ENCODE results near the gene SLC13A4.

The SLC13A4 gene

DNA sequence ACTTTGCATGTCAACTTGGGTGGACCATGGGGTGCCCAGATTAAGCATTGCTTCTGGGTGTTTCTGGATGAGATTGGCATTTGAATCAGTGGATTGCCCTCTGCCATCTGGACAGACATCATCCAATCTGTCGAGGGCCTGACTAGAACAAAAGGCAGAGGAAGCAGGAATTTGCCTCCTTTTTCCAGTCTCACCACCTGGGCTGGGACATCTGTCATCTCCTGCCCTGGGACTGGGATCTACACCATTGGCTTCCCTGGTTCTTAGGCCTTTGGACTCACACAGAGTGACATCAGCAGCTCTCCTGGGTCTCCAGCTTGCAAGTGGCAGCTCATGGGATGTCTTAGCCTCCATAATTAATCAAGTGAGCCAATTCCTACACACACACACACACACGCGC is 10.3 kb downstream of the SLC13A4 start:
- Histone ChIP-seq H3K9ac (ENCODE audit: low read length) (no peak overlapping the region), H2AFZ (ENCODE audit: low read length) (no peak overlapping the region), H3K4me1 (ENCODE audit: insufficient read depth, low read length, severe bottlenecking) (no peaks in the 10 kb centered on the region), H4K20me1 (ENCODE audit: insufficient read depth, low read length) (no peaks in the 10 kb centered on the region), H3K27me3 (ENCODE audit: insufficient read depth, low read length) (no peaks in the 10 kb centered on the region), H3F3A (ENCODE audit: insufficient read depth, low read length) (no peaks in the 10 kb centered on the region), H3K36me3 (ENCODE audit: insufficient read depth, low read length) (no peaks in the 10 kb centered on the region), H3K4me3 (ENCODE audit: low read depth, low read length, poor library complexity, severe bottlenecking) (no peak overlapping the region), H3K27ac (ENCODE audit: low read depth, low read length, poor library complexity, severe bottlenecking) (no peak overlapping the region), H3K9me2 (ENCODE audit: low read depth, low read length) (no peaks in the 10 kb centered on the region), H3K9me3 (ENCODE audit: low read length) (no peaks in the 10 kb centered on the region), H3K4me2 (ENCODE audit: low read length) (no peak overlapping the region), H3K79me2 (ENCODE audit: insufficient read depth, low read length) (no peaks in the 10 kb centered on the region)
- TF ChIP-seq, protein P1, sequence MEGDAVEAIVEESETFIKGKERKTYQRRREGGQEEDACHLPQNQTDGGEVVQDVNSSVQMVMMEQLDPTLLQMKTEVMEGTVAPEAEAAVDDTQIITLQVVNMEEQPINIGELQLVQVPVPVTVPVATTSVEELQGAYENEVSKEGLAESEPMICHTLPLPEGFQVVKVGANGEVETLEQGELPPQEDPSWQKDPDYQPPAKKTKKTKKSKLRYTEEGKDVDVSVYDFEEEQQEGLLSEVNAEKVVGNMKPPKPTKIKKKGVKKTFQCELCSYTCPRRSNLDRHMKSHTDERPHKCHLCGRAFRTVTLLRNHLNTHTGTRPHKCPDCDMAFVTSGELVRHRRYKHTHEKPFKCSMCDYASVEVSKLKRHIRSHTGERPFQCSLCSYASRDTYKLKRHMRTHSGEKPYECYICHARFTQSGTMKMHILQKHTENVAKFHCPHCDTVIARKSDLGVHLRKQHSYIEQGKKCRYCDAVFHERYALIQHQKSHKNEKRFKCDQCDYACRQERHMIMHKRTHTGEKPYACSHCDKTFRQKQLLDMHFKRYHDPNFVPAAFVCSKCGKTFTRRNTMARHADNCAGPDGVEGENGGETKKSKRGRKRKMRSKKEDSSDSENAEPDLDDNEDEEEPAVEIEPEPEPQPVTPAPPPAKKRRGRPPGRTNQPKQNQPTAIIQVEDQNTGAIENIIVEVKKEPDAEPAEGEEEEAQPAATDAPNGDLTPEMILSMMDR (IDR thresholded peaks at IDR 0.05; ENCODE audit: low read length) = no peak
- TF ChIP-seq EZH2 (IDR thresholded peaks at IDR 0.05; ENCODE audit: borderline replicate concordance, low read length) = no peak

DNA sequence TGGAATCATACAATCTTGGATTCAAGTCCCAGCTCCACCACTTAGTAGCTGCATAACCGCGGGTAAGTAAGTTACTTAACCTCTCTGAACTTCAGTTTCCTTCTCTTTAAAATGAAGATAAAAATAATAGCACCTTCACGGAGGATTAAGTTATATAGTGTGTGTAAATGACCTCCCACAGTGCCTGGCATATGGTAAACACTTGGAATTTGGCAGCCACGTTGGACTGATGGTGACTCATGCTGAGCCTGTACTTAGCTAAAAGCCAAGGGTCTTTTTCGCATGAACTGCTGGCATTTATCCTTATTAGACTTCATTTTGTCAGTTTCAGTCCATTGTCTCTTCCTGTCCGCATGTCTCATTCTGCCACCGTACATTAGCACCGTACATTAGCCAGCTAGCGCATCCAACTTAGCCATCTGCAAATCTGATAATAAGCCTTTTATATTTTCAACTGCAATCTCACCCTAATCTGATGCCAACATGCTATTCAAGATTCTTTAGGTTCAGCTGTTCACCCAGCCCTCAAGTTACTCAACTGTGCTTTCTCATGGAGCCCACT is 11.2 kb downstream of the SLC13A4 start:
- Histone ChIP-seq H4K20me1 (ENCODE audit: insufficient read depth, low read length) (no peaks in the 10 kb centered on the region), H3K4me2 (ENCODE audit: low read length) (no peak overlapping the region), H3K9me3 (ENCODE audit: low read length) (no peaks in the 10 kb centered on the region), H3K9me2 (ENCODE audit: low read depth, low read length) (no peaks in the 10 kb centered on the region), H3K9ac (ENCODE audit: low read length) (no peak overlapping the region), H3K4me1 (ENCODE audit: insufficient read depth, low read length, severe bottlenecking) (no peaks in the 10 kb centered on the region), H3K79me2 (ENCODE audit: insufficient read depth, low read length) (no peaks in the 10 kb centered on the region), H3K27me3 (ENCODE audit: insufficient read depth, low read length) (no peaks in the 10 kb centered on the region), H3F3A (ENCODE audit: insufficient read depth, low read length) (no peaks in the 10 kb centered on the region), H2AFZ (ENCODE audit: low read length) (no peak overlapping the region), H3K36me3 (ENCODE audit: insufficient read depth, low read length) (no peaks in the 10 kb centered on the region), H3K27ac (ENCODE audit: low read depth, low read length, poor library complexity, severe bottlenecking) (no peak overlapping the region), H3K4me3 (ENCODE audit: low read depth, low read length, poor library complexity, severe bottlenecking) (no peak overlapping the region)
- TF ChIP-seq EZH2 (IDR thresholded peaks at IDR 0.05; ENCODE audit: borderline replicate concordance, low read length) = no peak
- TF ChIP-seq, protein P1 (IDR thresholded peaks at IDR 0.05; ENCODE audit: low read length) = no peak

DNA sequence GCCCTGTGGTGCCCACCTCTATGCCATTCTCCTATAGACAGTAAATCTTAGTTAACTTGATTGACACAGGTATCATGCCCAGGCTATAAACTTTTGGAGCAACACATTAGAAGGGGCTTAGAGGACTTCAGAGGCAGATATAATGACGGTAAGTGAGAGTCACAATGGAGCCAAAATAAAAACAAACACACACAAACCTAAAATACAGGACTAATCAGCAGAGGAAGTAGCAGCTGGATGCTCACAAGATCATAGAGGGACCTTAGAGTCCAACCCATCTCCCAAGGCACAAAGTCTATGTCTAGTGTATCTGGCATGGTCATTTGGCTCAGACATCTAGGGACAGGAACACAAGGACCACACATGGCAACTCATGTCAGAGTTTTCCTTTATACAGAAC is 12.3 kb downstream of the SLC13A4 start:
- Histone ChIP-seq H3K4me2 (ENCODE audit: low read length) (no peak overlapping the region), H3K27me3 (ENCODE audit: insufficient read depth, low read length) (no peaks in the 10 kb centered on the region), H3K9me2 (ENCODE audit: low read depth, low read length) (no peaks in the 10 kb centered on the region), H3K9me3 (ENCODE audit: low read length) (no peaks in the 10 kb centered on the region), H3K4me3 (ENCODE audit: low read depth, low read length, poor library complexity, severe bottlenecking) (no peak overlapping the region), H3K36me3 (ENCODE audit: insufficient read depth, low read length) (no peaks in the 10 kb centered on the region), H3K4me1 (ENCODE audit: insufficient read depth, low read length, severe bottlenecking) (no peaks in the 10 kb centered on the region), H3F3A (ENCODE audit: insufficient read depth, low read length) (no peaks in the 10 kb centered on the region), H3K79me2 (ENCODE audit: insufficient read depth, low read length) (no peaks in the 10 kb centered on the region), H2AFZ (ENCODE audit: low read length) (no peak overlapping the region), H3K27ac (ENCODE audit: low read depth, low read length, poor library complexity, severe bottlenecking) (no peak overlapping the region), H4K20me1 (ENCODE audit: insufficient read depth, low read length) (no peaks in the 10 kb centered on the region), H3K9ac (ENCODE audit: low read length) (no peak overlapping the region)
- TF ChIP-seq, protein P1 (IDR thresholded peaks at IDR 0.05; ENCODE audit: low read length) = no peak
- TF ChIP-seq EZH2 (IDR thresholded peaks at IDR 0.05; ENCODE audit: borderline replicate concordance, low read length) = no peak
